Uterus (tissue), 2 donors: ENCODE results near the gene ST6GALNAC3.

Experiments used
- POLR2A ChIP-seq, 2 donors: fragments of 450-650 bp; IDR thresholded peaks; one replicate each; pipeline ENCODE4 v1.6.1; 2016; ENCODE audit warnings: antibody characterized with exemption in 2 of 2, mild to moderate bottlenecking in 1 of 2, moderate library complexity in 1 of 2
- TF ChIP-seq, protein P1 (sequence below), 4 experiments: fragments of 200-600 bp in 2 of 4; fragments of 450-650 bp in 2 of 4; sonication (generic) in 2 of 4; IDR thresholded peaks; one replicate each; pipeline ENCODE4 v1.5.1; 2016 to 2019; ENCODE audit warnings: antibody characterized with exemption in 4 of 4, mild to moderate bottlenecking in 2 of 4, moderate library complexity in 1 of 4

GRCh38 chr1:76410499-76410898 is 336.0 kb downstream of the ST6GALNAC3 start:
- TF ChIP-seq, protein P1, sequence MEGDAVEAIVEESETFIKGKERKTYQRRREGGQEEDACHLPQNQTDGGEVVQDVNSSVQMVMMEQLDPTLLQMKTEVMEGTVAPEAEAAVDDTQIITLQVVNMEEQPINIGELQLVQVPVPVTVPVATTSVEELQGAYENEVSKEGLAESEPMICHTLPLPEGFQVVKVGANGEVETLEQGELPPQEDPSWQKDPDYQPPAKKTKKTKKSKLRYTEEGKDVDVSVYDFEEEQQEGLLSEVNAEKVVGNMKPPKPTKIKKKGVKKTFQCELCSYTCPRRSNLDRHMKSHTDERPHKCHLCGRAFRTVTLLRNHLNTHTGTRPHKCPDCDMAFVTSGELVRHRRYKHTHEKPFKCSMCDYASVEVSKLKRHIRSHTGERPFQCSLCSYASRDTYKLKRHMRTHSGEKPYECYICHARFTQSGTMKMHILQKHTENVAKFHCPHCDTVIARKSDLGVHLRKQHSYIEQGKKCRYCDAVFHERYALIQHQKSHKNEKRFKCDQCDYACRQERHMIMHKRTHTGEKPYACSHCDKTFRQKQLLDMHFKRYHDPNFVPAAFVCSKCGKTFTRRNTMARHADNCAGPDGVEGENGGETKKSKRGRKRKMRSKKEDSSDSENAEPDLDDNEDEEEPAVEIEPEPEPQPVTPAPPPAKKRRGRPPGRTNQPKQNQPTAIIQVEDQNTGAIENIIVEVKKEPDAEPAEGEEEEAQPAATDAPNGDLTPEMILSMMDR (IDR thresholded peaks at IDR 0.05): no peak
- no peak for TF ChIP-seq POLR2A (IDR thresholded peaks at IDR 0.05)
